Heart right ventricle (tissue), 16 donors: Measurements from ENCODE around the gene LRP1. TPM values are rescaled to one million over a fixed set of nuclear protein-coding genes. Genes with fewer than 3 reads are reported as not detected.

ENCODE experiments used
- ATAC-seq, 8 donors: fragments of 200-7000 bp; cut with Tn5 transposase; one replicate each; pipeline ENCODE4 v1.9.1; 2020; ENCODE audit warnings: mild to moderate bottlenecking in 8 of 8, moderate library complexity in 8 of 8, moderate number of reproducible peaks in 1 of 8
- DNase-seq, 2 donors: peaks; one replicate each; pipeline ENCODE4 v3.0.0-alpha.2; 2020
- H3K27ac ChIP-seq, 10 donors: fragments of 200-600 bp; sonication (generic) in 2 of 10; one replicate each; pipeline versions ENCODE4 v1.5.0 to v1.8.0; 2020 to 2022; ENCODE audit warnings: mild to moderate bottlenecking in 3 of 10
- H3K27me3 ChIP-seq, 7 donors: fragments of 200-600 bp; one replicate each; pipeline ENCODE4 v1.8.0; 2021 to 2022; ENCODE audit warnings: mild to moderate bottlenecking in 2 of 7
- H3K36me3 ChIP-seq, 9 donors: fragments of 200-600 bp; sonication (generic) in 1 of 9; one replicate each; pipeline versions ENCODE4 v1.5.0 to v1.8.0; 2020 to 2022; ENCODE audit warnings: mild to moderate bottlenecking in 2 of 9
- H3K4me1 ChIP-seq, 9 donors: fragments of 200-600 bp; sonication (generic) in 1 of 9; one replicate each; pipeline versions ENCODE4 v1.5.0 to v1.8.0; 2020 to 2022; ENCODE audit warnings: mild to moderate bottlenecking in 4 of 9
- H3K4me3 ChIP-seq, 10 donors: fragments of 200-600 bp; sonication (generic) in 2 of 10; one replicate each; pipeline versions ENCODE4 v1.5.0 to v1.8.0; 2020 to 2022; ENCODE audit warnings: mild to moderate bottlenecking in 7 of 10, moderate library complexity in 2 of 10
- H3K9me3 ChIP-seq, 11 donors: fragments of 200-600 bp in 10 of 11; sonication (generic) in 2 of 11; one replicate each; pipeline versions ENCODE4 v1.5.0 to v1.8.0; 2013 to 2022; ENCODE audit warnings: mild to moderate bottlenecking in 2 of 11, control low read depth in 1 of 11, moderate library complexity in 1 of 11
- CTCF ChIP-seq, 9 donors: fragments of 200-600 bp; sonication (generic) in 2 of 9; IDR thresholded peaks; one replicate each; pipeline versions ENCODE4 v1.5.0 to v1.8.0; 2021 to 2022; ENCODE audit warnings: antibody characterized with exemption in 9 of 9, mild to moderate bottlenecking in 5 of 9, moderate library complexity in 1 of 9
- WGBS, 2 donors: extraction: QIAGEN DNeasy Blood & Tissue Kit; methylation state at CpG; one replicate each; pipeline ENCODE4 v1.1.7; 2013; ENCODE audit warnings: inconsistent platforms in 1 of 2; 5-methylcytosine and 5-hydroxymethylcytosine counted together
- intact Hi-C, 10 donors: fragments of 100-400 bp; cut with DNase I; formaldehyde crosslinking; loops; one replicate each; pipeline versions ENCODE4 v1.11.1 to v1.14.2; 2022
- polyA plus RNA-seq, 2 donors: library from polyadenylated mRNA; stranded (reverse); fragments of 200-250 nt; gene quantifications; one replicate each; pipeline ENCODE4 v1.2.3, GENCODE V29; 2013
- total RNA-seq, 10 donors: library from RNA; stranded (reverse); fragmentation: NEBNext Ultra II Directional in 3 of 10; extraction: Animal tissue kit (Norgen Biotek cat#: 25700) in 3 of 10; gene quantifications; one replicate each; pipeline versions ENCODE4 v1.2.1 to v1.2.4, GENCODE V29; 2021 to 2023
- donor health status: Arrhythmogenic right ventricular cardiomyopathy.
- donor health status: ischemic (EF 13 %, LVEDD 7.1; RV severe dilation, severe dysfunction).
- donor health status: healthy with polysubstance abuse.
- donor health status: DM: no; HTN: yes; CAD: no.
- donor health status: DM: no; HTN: no; CAD: no.
- donor health status: ischemic (EF 25% LVEDD 6.9; RV normal size, moderate dysfunction).
- donor health status: ischemic (EF 25% LVEDD 5.7; RV mildly dilated, moderate dysfunction).
- donor health status: healthy.
- donor health status: DM: yes; HTN: yes; CAD: no.
- donor health status: Ischemic cardiomyopathy.
- donor health status: ischemic (EF 35%, LVEDD 5.7; RV mildly dilated, moderate dysfunction).
- donor health status: nonischemic (EF 11% LVEDD 7.7; RV severe dilation, severe dysfunction).
- donor health status: DM: yes; HTN: yes; CAD: no.
- donor health status: PGD.
- donor health status: ischemic (EF 29% LVEDD 5.4; RV normal size, mild dysfunction).
- donor health status: nonischemic (EF 23%, LVEDD 6.1; RV moderate dilation, normal function).

The LRP1 gene
- total and polyA plus RNA-seq, 12 donors: 46.3 to 259 (median 69.3) TPM

DNA sequence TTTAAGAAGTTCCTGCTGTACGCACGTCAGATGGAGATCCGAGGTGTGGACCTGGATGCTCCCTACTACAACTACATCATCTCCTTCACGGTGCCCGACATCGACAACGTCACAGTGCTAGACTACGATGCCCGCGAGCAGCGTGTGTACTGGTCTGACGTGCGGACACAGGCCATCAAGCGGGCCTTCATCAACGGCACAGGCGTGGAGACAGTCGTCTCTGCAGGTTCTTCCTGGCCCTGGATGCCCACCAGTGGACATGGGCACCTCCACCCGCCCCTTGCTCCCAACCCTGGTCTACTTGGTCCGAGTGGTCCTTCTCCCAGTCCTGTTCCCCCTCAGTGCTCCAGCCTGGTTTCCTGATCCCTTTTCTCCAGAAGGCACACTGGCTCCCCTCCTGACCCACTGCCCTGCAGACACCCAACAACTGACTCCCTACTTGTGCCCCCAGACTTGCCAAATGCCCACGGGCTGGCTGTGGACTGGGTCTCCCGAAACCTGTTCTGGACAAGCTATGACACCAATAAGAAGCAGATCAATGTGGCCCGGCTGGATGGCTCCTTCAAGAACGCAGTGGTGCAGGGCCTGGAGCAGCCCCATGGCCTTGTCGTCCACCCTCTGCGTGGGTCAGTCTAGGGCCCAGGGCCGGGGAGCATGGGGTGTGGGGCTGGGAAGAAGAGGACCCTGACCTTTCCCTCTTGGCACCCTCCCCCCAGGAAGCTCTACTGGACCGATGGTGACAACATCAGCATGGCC is 51.2 kb downstream of the LRP1 start:
- H3K4me1 ChIP-seq: peaks cover 0 to 16% (median 7%) of the 10 kb centered on the region in 9 donors
- no peak overlapping the region for H3K4me3 ChIP-seq
- intact Hi-C loops: loop anchor here in 6 of 10 donors (5.0 to 10.0 kb wide), 3 partner anchors 107 to 115 kb away; no protein-coding TSS in a partner anchor
- DNase-seq (no peak), ATAC-seq (no peak)
- no peaks in the 10 kb centered on the region for H3K27me3 ChIP-seq
- no peaks in the 10 kb centered on the region for H3K9me3 ChIP-seq
- no peak for TF ChIP-seq CTCF (IDR thresholded peaks at IDR 0.05)
- peaks cover 2 to 100% (median 32%) of the 10 kb centered on the region in 9 donors for H3K36me3 ChIP-seq
- H3K27ac ChIP-seq: no peak overlapping the region
- WGBS, 2 donors: 91 to 95% methylated on average over 27 of the region's 27 CpGs

- no peak for ATAC-seq
- WGBS, 2 donors: 91 to 93% methylated on average over 20 of the region's 20 CpGs
- Histone ChIP-seq H3K27ac (no peak overlapping the region), H3K4me3 (no peak overlapping the region), H3K36me3 (peaks cover 2 to 100% (median 42%) of the 10 kb centered on the region in 9 donors), H3K9me3 (no peaks in the 10 kb centered on the region), H3K27me3 (no peaks in the 10 kb centered on the region), H3K4me1 (peaks cover 0 to 7% (median 3%) of the 10 kb centered on the region in 9 donors)
- no peak for DNase-seq
- TF ChIP-seq CTCF (IDR thresholded peaks at IDR 0.05): no peak
- intact Hi-C loops: loop anchor here in 6 of 10 donors (5.0 to 10.0 kb wide), 3 partner anchors 108 to 116 kb away; no protein-coding TSS in a partner anchor
Observed at GRCh38 chr12:57180321-57180989, 52.2 kb downstream of the LRP1 start.

DNA sequence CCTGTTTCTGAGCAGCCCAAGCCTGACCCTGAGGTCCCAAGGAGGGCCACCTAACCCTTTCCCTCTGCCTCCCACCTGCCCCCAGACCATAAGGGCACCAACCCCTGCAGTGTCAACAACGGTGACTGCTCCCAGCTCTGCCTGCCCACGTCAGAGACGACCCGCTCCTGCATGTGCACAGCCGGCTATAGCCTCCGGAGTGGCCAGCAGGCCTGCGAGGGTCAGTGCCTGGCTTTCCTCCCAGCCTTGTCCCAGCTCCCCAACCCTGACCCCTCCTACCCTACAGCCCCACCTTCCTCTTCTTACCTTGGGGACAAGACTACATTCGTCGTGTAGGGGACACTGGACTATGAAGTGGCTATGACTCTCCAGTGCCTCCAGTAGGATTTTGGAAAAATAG is 52.8 kb downstream of the LRP1 start:
- H3K9me3 ChIP-seq: no peaks in the 10 kb centered on the region
- peaks cover 0 to 4% (median 0%) of the 10 kb centered on the region in 9 donors for H3K4me1 ChIP-seq
- ATAC-seq (no peak), DNase-seq (no peak)
- H3K36me3 ChIP-seq: peaks cover 5 to 100% (median 48%) of the 10 kb centered on the region in 9 donors
- no peak overlapping the region for H3K4me3 ChIP-seq
- intact Hi-C loops: loop anchor here in 6 of 10 donors (5.0 to 10.0 kb wide), 3 partner anchors 109 to 116 kb away; no protein-coding TSS in a partner anchor
- no peak for TF ChIP-seq CTCF (IDR thresholded peaks at IDR 0.05)
- H3K27ac ChIP-seq: no peak overlapping the region
- no peaks in the 10 kb centered on the region for H3K27me3 ChIP-seq
- 69 to 76% methylated on average over 9 of the region's 9 CpGs for WGBS, 2 donors

- intact Hi-C loops: loop anchor here in 9 of 10 donors (2.0 to 10.0 kb wide), 5 partner anchors 57 to 117 kb away; no protein-coding TSS in a partner anchor
- TF ChIP-seq CTCF (IDR thresholded peaks at IDR 0.05): no peak
- WGBS, 2 donors: 82 to 88% methylated on average over 5 of the region's 5 CpGs
Observed at GRCh38 chr12:57181561-57182155, 53.4 kb downstream of the LRP1 start.

More at GRCh38 chr12:57181561-57182155, 53.4 kb downstream of the LRP1 start:
- ATAC-seq (no peak), DNase-seq (no peak)
- no peaks in the 10 kb centered on the region for H3K27me3 ChIP-seq
- no peak overlapping the region for H3K4me3 ChIP-seq
- no peak overlapping the region for H3K27ac ChIP-seq
- H3K36me3 ChIP-seq: peaks cover 6 to 100% (median 53%) of the 10 kb centered on the region in 9 donors
- no peaks in the 10 kb centered on the region for H3K9me3 ChIP-seq
- peaks cover 0 to 4% (median 0%) of the 10 kb centered on the region in 9 donors for H3K4me1 ChIP-seq
